ENCODE results near the gene PLS3. TPM values are rescaled to one million over a fixed set of nuclear protein-coding genes. Genes with fewer than 3 reads are reported as not detected.

Gene PLS3
- total and polyA plus RNA-seq, 9 donors: 60.9 to 171 (median 111) TPM

GRCh38 chrX:115591856-115592842, 31.2 kb downstream of the PLS3 start:
- no peak overlapping the region for H3K27ac ChIP-seq
- intact Hi-C loops (cut with DNase I): no loop called here
- no peak for DNase-seq
- WGBS, 3 donors: 45 to 50% (median 47%) methylated on average over 11 of the region's 11 CpGs
- no peaks in the 10 kb centered on the region for H3K9me3 ChIP-seq
- peaks cover 4% of the 10 kb centered on the region for H3K4me1 ChIP-seq (ENCODE audit: insufficient read depth)
- no peaks in the 10 kb centered on the region for H3K36me3 ChIP-seq
- TF ChIP-seq EP300 (IDR thresholded peaks at IDR 0.05): no peak
- no peak for TF ChIP-seq CTCF (IDR thresholded peaks at IDR 0.05)
- no peak for TF ChIP-seq POLR2A (IDR thresholded peaks at IDR 0.05)
- no peaks in the 10 kb centered on the region for H3K27me3 ChIP-seq
- H3K4me3 ChIP-seq: no peak overlapping the region

- no peak for TF ChIP-seq CTCF (IDR thresholded peaks at IDR 0.05)
- TF ChIP-seq EP300 (IDR thresholded peaks at IDR 0.05): no peak
- TF ChIP-seq POLR2A (IDR thresholded peaks at IDR 0.05): no peak
- intact Hi-C loops (cut with DNase I): no loop called here
- no peaks in the 10 kb centered on the region for H3K9me3 ChIP-seq
- H3K27me3 ChIP-seq: no peaks in the 10 kb centered on the region
- H3K27ac ChIP-seq: no peak overlapping the region
- WGBS, 3 donors: 14 to 20% (median 16%) methylated on average over 8 of the region's 8 CpGs
- peaks cover 4% of the 10 kb centered on the region for H3K4me1 ChIP-seq (ENCODE audit: insufficient read depth)
- DNase-seq: no peak
- no peaks in the 10 kb centered on the region for H3K36me3 ChIP-seq
- H3K4me3 ChIP-seq: no peak overlapping the region
Measured at GRCh38 chrX:115592997-115593734, 32.2 kb downstream of the PLS3 start.

- Histone ChIP-seq H3K36me3 (no peaks in the 10 kb centered on the region), H3K4me1 (ENCODE audit: insufficient read depth) (peaks cover 4% of the 10 kb centered on the region), H3K27me3 (no peaks in the 10 kb centered on the region), H3K9me3 (no peaks in the 10 kb centered on the region), H3K4me3 (peak overlapping the region; percentile 8), H3K27ac (no peak overlapping the region)
- DNase-seq: no peak
- WGBS, 3 donors: 24 to 30% (median 29%) methylated on average over 2 of the region's 2 CpGs
- intact Hi-C loops (cut with DNase I): no loop called here
- TF ChIP-seq CTCF (IDR thresholded peaks at IDR 0.05) (no peak), POLR2A (IDR thresholded peaks at IDR 0.05) (no peak), EP300 (IDR thresholded peaks at IDR 0.05) (no peak)
Measured at GRCh38 chrX:115595049-115595448, 34.1 kb downstream of the PLS3 start.

- intact Hi-C loops (cut with DNase I): no loop called here
- no peaks in the 10 kb centered on the region for H3K27me3 ChIP-seq
- WGBS, 3 donors: 50 to 56% (median 51%) methylated on average over 1 of the region's 1 CpG
- no peak for DNase-seq
- H3K27ac ChIP-seq: no peak overlapping the region
- TF ChIP-seq EP300 (IDR thresholded peaks at IDR 0.05): no peak
- no peak for TF ChIP-seq POLR2A (IDR thresholded peaks at IDR 0.05)
- no peak for TF ChIP-seq CTCF (IDR thresholded peaks at IDR 0.05)
- no peaks in the 10 kb centered on the region for H3K36me3 ChIP-seq
- no peak overlapping the region for H3K4me3 ChIP-seq
- no peaks in the 10 kb centered on the region for H3K9me3 ChIP-seq
- H3K4me1 ChIP-seq (ENCODE audit: insufficient read depth): peaks cover 4% of the 10 kb centered on the region
Measured at GRCh38 chrX:115598556-115598955, 37.6 kb downstream of the PLS3 start.
